IMR-90 (cell line): ENCODE data around the gene RASGRP4. TPM values are rescaled to one million over a fixed set of nuclear protein-coding genes. Genes with fewer than 3 reads are reported as not detected.

ENCODE experiments used
- ATAC-seq: fragments of 200-7000 bp; cut with Tn5 transposase; 2 replicates; pipeline ENCODE4 v1.9.1; 2020; ENCODE audit warnings: low read depth, mild to moderate bottlenecking, moderate library complexity
- BruUV-seq: library from RNA; stranded (reverse); fragments of 400-500 nt; replicated peaks from 2 replicates; lab custom pipeline; 2021; lab: Mats Ljungman, UMichigan
- CTCF ChIA-PET: fragments of 300-600 bp; formaldehyde crosslinking; extraction: SDS; loops from one replicate; lab custom pipeline; 2021; ENCODE audit warnings: antibody characterized with exemption; lab: Yijun Ruan, JAX
- POLR2A ChIA-PET: fragments of 300-600 bp; sonication (Branson Sonifier 250); formaldehyde crosslinking; loops from one replicate; lab custom pipeline; 2022; ENCODE audit warnings: antibody characterized with exemption; ENCODE audit not compliant: unreplicated experiment; lab: Charles Lee
- DNase-seq: peaks from one replicate; pipeline ENCODE4 v3.0.0; 2013
- H2AFZ ChIP-seq: replicated peaks from 2 replicates; pipeline ENCODE3; 2013; ENCODE audit warnings: low read length, mild to moderate bottlenecking; ENCODE audit not compliant: poor library complexity
- H2AK5ac ChIP-seq: 2 replicates; pipeline ENCODE4 v1.6.1; 2013; ENCODE audit warnings: low read depth, low read length, inconsistent platforms
- H2AK9ac ChIP-seq: replicated peaks from 2 replicates; pipeline ENCODE3; 2013; ENCODE audit warnings: mild to moderate bottlenecking, low read depth, low read length, moderate library complexity; ENCODE audit not compliant: poor library complexity
- H2BK120ac ChIP-seq: 2 replicates; pipeline ENCODE4 v1.6.1; 2013; ENCODE audit warnings: low read depth, low read length, inconsistent platforms
- H2BK15ac ChIP-seq: 3 replicates; pipeline ENCODE4 v1.6.1; 2013; ENCODE audit warnings: low read depth, low read length, inconsistent platforms
- H2BK20ac ChIP-seq: 2 replicates; pipeline ENCODE4 v1.6.1; 2013; ENCODE audit warnings: low read depth, mild to moderate bottlenecking, inconsistent platforms, low read length, moderate library complexity
- H2BK5ac ChIP-seq: 2 replicates; pipeline ENCODE4 v1.6.1; 2013; ENCODE audit warnings: mild to moderate bottlenecking, low read depth, low read length, inconsistent platforms; ENCODE audit not compliant: poor library complexity, severe bottlenecking
- H3K14ac ChIP-seq: replicated peaks from 2 replicates; pipeline ENCODE4 v1.6.1; 2013; ENCODE audit warnings: low read depth, low read length, inconsistent platforms
- H3K18ac ChIP-seq: 2 replicates; pipeline ENCODE4 v1.6.1; 2013; ENCODE audit warnings: low read depth, low read length, control low read depth
- H3K23ac ChIP-seq: 2 replicates; pipeline ENCODE4 v1.6.1; 2013; ENCODE audit warnings: low read depth, low read length, inconsistent platforms
- H3K27ac ChIP-seq: 2 replicates; pipeline ENCODE4 v1.5.1; 2013; ENCODE audit warnings: mild to moderate bottlenecking, control low read depth, low read length; ENCODE audit not compliant: insufficient read depth
- H3K27me3 ChIP-seq: 2 replicates; pipeline ENCODE4 v1.6.1; 2013; ENCODE audit warnings: low read length; ENCODE audit not compliant: control insufficient read depth, insufficient read depth
- H3K36me3 ChIP-seq: 2 replicates; pipeline ENCODE4 v1.6.1; 2013; ENCODE audit warnings: low read length, mixed read lengths; ENCODE audit not compliant: control insufficient read depth, insufficient read depth
- H3K4ac ChIP-seq: 2 replicates; pipeline ENCODE4 v1.6.1; 2013; ENCODE audit warnings: low read depth, low read length, inconsistent platforms
- H3K4me1 ChIP-seq: 2 replicates; pipeline ENCODE4 v1.6.1; 2013; ENCODE audit warnings: low read length, mixed read lengths; ENCODE audit not compliant: control insufficient read depth, insufficient read depth
- H3K4me2 ChIP-seq: 2 replicates; pipeline ENCODE4 v1.6.1; 2013; ENCODE audit warnings: low read depth, mild to moderate bottlenecking, control low read depth, low read length, moderate library complexity
- H3K4me3 ChIP-seq: 2 replicates; pipeline ENCODE4 v1.5.1; 2013; ENCODE audit warnings: low read depth, mild to moderate bottlenecking, control low read depth, low read length, moderate library complexity; ENCODE audit not compliant: insufficient read depth
- H3K56ac ChIP-seq: 2 replicates; pipeline ENCODE4 v1.6.1; 2013; ENCODE audit warnings: low read length, inconsistent platforms; ENCODE audit not compliant: insufficient read depth; ENCODE audit errors: extremely low read depth
- H3K79me1 ChIP-seq, 2 experiments: 2 replicates each; pipeline ENCODE4 v1.6.1; 2013; ENCODE audit warnings: low read length in 2 of 2, inconsistent platforms in 1 of 2, low read depth in 1 of 2
- H3K9ac ChIP-seq: 2 replicates; pipeline ENCODE4 v1.6.1; 2013; ENCODE audit warnings: low read depth, low read length, control low read depth
- H3K9me1 ChIP-seq: 2 replicates; pipeline ENCODE4 v1.6.1; 2013; ENCODE audit warnings: low read length, inconsistent platforms; ENCODE audit not compliant: insufficient read depth
- H3K9me3 ChIP-seq: 2 replicates; pipeline ENCODE4 v1.6.1; 2013; ENCODE audit warnings: low read length; ENCODE audit not compliant: control insufficient read depth, insufficient read depth
- H4K20me1 ChIP-seq: 2 replicates; pipeline ENCODE4 v1.6.1; 2013; ENCODE audit warnings: low read length, inconsistent platforms; ENCODE audit not compliant: insufficient read depth
- H4K5ac ChIP-seq: 2 replicates; pipeline ENCODE4 v1.6.1; 2013; ENCODE audit warnings: mild to moderate bottlenecking, low read depth, low read length, control low read depth
- H4K8ac ChIP-seq, 2 experiments: 2 replicates each; pipeline ENCODE4 v1.6.1; 2013; ENCODE audit warnings: low read depth in 2 of 2, low read length in 2 of 2, control low read depth in 1 of 2, inconsistent platforms in 1 of 2
- H4K91ac ChIP-seq: 2 replicates; pipeline ENCODE4 v1.6.1; 2013; ENCODE audit warnings: low read depth, low read length, inconsistent platforms; ENCODE audit not compliant: insufficient read depth
- CEBPB ChIP-seq: IDR thresholded peaks from 2 replicates; pipeline ENCODE4 v1.6.1; 2012; ENCODE audit warnings: low read depth, low read length, improper control_type of control experiment
- CHD1 ChIP-seq: IDR thresholded peaks from 2 replicates; pipeline ENCODE4 v1.6.1; 2012; ENCODE audit warnings: low read depth, low read length, improper control_type of control experiment
- ELK1 ChIP-seq: fragments of 150-350 bp; IDR thresholded peaks from 2 replicates; pipeline ENCODE4 v1.6.1; 2016; ENCODE audit warnings: low read depth, mild to moderate bottlenecking, low read length, moderate library complexity, borderline replicate concordance
- FOS ChIP-seq: fragments of 150-350 bp; IDR thresholded peaks from 2 replicates; pipeline ENCODE4 v1.6.1; 2016; ENCODE audit warnings: low read depth, low read length
- MAFK ChIP-seq: IDR thresholded peaks from 2 replicates; pipeline ENCODE4 v1.6.1; 2012; ENCODE audit warnings: low read depth, low read length, improper control_type of control experiment
- MAZ ChIP-seq: IDR thresholded peaks from 2 replicates; pipeline ENCODE4 v1.6.1; 2012; ENCODE audit warnings: low read depth, mild to moderate bottlenecking, low read length, improper control_type of control experiment, moderate library complexity, borderline replicate concordance
- MXI1 ChIP-seq: IDR thresholded peaks from 2 replicates; pipeline ENCODE4 v1.6.1; 2012; ENCODE audit warnings: low read depth, mild to moderate bottlenecking, low read length, moderate library complexity, borderline replicate concordance
- NFE2L2 ChIP-seq: fragments of 150-350 bp; IDR thresholded peaks from 2 replicates; pipeline ENCODE4 v1.6.1; 2016; ENCODE audit warnings: low read depth, mild to moderate bottlenecking, low read length
- POLR2A ChIP-seq: IDR thresholded peaks from 2 replicates; pipeline ENCODE4 v1.6.1; 2012; ENCODE audit warnings: mild to moderate bottlenecking, low read depth, low read length
- RAD21 ChIP-seq: IDR thresholded peaks from 2 replicates; pipeline ENCODE4 v1.6.1; 2012; ENCODE audit warnings: low read length, improper control_type of control experiment
- SMC3 ChIP-seq: fragments of 150-350 bp; IDR thresholded peaks from 2 replicates; pipeline ENCODE4 v1.6.1; 2016; ENCODE audit warnings: low read depth, mild to moderate bottlenecking, antibody characterized with exemption, low read length, moderate library complexity
- WGBS, 2 experiments: methylation state at CpG; one replicate each; pipeline versions ENCODE4 v1.1.5 to v1.1.7; 2013; ENCODE audit warnings: missing lambda C conversion rate in 2 of 2; ENCODE audit not compliant: insufficient read length in 1 of 2; ENCODE audit errors: extremely low coverage in 2 of 2; 5-methylcytosine and 5-hydroxymethylcytosine counted together
- dilution Hi-C: fragments of 300-500 bp; cut with HindIII; formaldehyde crosslinking; loops from one replicate; pipeline ENCODE4 v1.14.3; 2018; ENCODE audit warnings: low sequenced_read_pairs; ENCODE audit not compliant: unreplicated experiment
- in situ Hi-C: fragments of 300-500 bp; cut with MboI; formaldehyde crosslinking; loops from 3 replicates; pipeline ENCODE4 v1.14.3; 2019; ENCODE audit warnings: low sequenced_read_pairs, inconsistent platforms, mixed read lengths
- intact Hi-C: fragments of 100-400 bp; cut with micrococcal nuclease; formaldehyde crosslinking; loops from 2 replicates; pipeline ENCODE4 v1.10.0; 2022
- polyA plus RNA-seq, 3 experiments: library from polyadenylated mRNA; depleted of rRNA; stranded (reverse); fragments of >200 nt; gene quantifications; 2 replicates each; pipeline ENCODE4 v1.2.3, GENCODE V29; 2012; ENCODE audit warnings: low replicate concordance in 1 of 3
- total RNA-seq: library from RNA; depleted of rRNA; stranded (reverse); fragments of >200 nt; gene quantifications from 2 replicates; pipeline ENCODE4 v1.2.3, GENCODE V29; 2012
- TF ChIP-seq, protein P1 (sequence below): conservative IDR thresholded peaks from 2 replicates; pipeline ENCODE4 v1.5.1; 2012; ENCODE audit warnings: mild to moderate bottlenecking, low read depth, low read length, improper control_type of control experiment

Gene RASGRP4
- total and polyA plus RNA-seq, 2 of the 4 experiments (the other 2 are of a cell fraction) = not detected

DNA sequence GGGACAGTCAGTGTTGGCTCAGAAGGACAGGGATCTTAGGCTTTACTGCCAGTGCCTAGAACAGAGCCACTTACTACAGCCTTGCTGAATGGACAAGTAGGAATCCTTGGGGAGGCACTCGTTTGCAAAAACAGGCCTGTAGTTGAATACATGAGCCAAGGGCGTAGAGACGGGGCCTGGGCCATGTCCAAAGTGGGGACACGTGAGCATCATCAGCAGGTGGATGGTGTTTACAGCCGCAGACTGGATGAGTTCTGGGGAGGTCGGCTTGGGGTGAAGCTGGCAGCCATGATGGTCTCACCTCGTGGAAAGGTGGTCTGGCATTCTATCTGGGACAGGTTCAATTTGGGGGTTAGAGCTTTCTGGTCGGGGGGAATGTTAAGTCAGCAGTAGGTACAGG, 25.0 kb upstream of the RASGRP4 start:
- no peak overlapping the region for H4K8ac ChIP-seq
- ATAC-seq = no peak
- dilution Hi-C loops (no loop called here), intact Hi-C loops (no loop called here), in situ Hi-C loops (loop anchor here (25.0 kb wide), 1 partner anchor 761 kb away; the partner anchor contains the start of gene SYCN)
- no peak overlapping the region for H4K91ac ChIP-seq
- H3K18ac ChIP-seq = no peak overlapping the region
- H4K5ac ChIP-seq = no peak overlapping the region
- no peaks in the 10 kb centered on the region for H3K9me3 ChIP-seq
- BruUV-seq = no TSS peak
- H3K36me3 ChIP-seq = no peaks in the 10 kb centered on the region
- no peak overlapping the region for H2BK15ac ChIP-seq
- no peak for TF ChIP-seq RAD21
- TF ChIP-seq CEBPB = no peak
- no peak for TF ChIP-seq FOS
- no peak for TF ChIP-seq ELK1
- TF ChIP-seq SMC3 = no peak
- TF ChIP-seq MXI1 = no peak
- TF ChIP-seq MAFK = no peak
- no peak for TF ChIP-seq CHD1
- TF ChIP-seq MAZ = no peak
- no peak for TF ChIP-seq NFE2L2
- TF ChIP-seq, protein P1, sequence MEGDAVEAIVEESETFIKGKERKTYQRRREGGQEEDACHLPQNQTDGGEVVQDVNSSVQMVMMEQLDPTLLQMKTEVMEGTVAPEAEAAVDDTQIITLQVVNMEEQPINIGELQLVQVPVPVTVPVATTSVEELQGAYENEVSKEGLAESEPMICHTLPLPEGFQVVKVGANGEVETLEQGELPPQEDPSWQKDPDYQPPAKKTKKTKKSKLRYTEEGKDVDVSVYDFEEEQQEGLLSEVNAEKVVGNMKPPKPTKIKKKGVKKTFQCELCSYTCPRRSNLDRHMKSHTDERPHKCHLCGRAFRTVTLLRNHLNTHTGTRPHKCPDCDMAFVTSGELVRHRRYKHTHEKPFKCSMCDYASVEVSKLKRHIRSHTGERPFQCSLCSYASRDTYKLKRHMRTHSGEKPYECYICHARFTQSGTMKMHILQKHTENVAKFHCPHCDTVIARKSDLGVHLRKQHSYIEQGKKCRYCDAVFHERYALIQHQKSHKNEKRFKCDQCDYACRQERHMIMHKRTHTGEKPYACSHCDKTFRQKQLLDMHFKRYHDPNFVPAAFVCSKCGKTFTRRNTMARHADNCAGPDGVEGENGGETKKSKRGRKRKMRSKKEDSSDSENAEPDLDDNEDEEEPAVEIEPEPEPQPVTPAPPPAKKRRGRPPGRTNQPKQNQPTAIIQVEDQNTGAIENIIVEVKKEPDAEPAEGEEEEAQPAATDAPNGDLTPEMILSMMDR = no peak
- TF ChIP-seq POLR2A = no peak
- CTCF ChIA-PET = no interaction called here
- no peak overlapping the region for H2AFZ ChIP-seq
- H3K56ac ChIP-seq = no peak overlapping the region
- H3K23ac ChIP-seq = no peak overlapping the region
- H3K79me1 ChIP-seq = no peaks in the 10 kb centered on the region
- H3K4me1 ChIP-seq = no peaks in the 10 kb centered on the region
- H3K27me3 ChIP-seq = peaks cover 6% of the 10 kb centered on the region; the same call in 1 of the 2 replicates
- no peak overlapping the region for H2AK9ac ChIP-seq
- H2AK5ac ChIP-seq = no peak overlapping the region
- no peak overlapping the region for H3K27ac ChIP-seq
- no peak overlapping the region for H3K4me2 ChIP-seq
- no peak overlapping the region for H3K4ac ChIP-seq
- 71% methylated on average over 5 of the region's 8 CpGs; no CpG with 5 or more reads in 1 of the 2 experiments for WGBS, 2 experiments
- H3K4me3 ChIP-seq = no peak overlapping the region
- H3K9ac ChIP-seq = no peak overlapping the region
- POLR2A ChIA-PET = no interaction called here
- no peaks in the 10 kb centered on the region for H3K9me1 ChIP-seq
- H2BK5ac ChIP-seq = no peak overlapping the region
- no peak overlapping the region for H2BK20ac ChIP-seq
- H3K14ac ChIP-seq = no peak overlapping the region
- H2BK120ac ChIP-seq = no peak overlapping the region
- no peak for DNase-seq
- H4K20me1 ChIP-seq = no peaks in the 10 kb centered on the region
